Vagina (tissue), 2 donors: Measurements from ENCODE around the gene FAM131B.

Source experiments
- CTCF ChIP-seq, 3 experiments: fragments of 450-650 bp in 2 of 3; fragments of 200-600 bp in 1 of 3; sonication (generic) in 1 of 3; IDR thresholded peaks; one replicate each; pipeline ENCODE4 v1.5.1; 2017 to 2019; ENCODE audit warnings: antibody characterized with exemption in 3 of 3, mild to moderate bottlenecking in 2 of 3, moderate library complexity in 2 of 3
- POLR2A ChIP-seq, 2 donors: fragments of 450-650 bp; IDR thresholded peaks; one replicate each; pipeline ENCODE4 v1.6.1; 2017; ENCODE audit warnings: antibody characterized with exemption in 2 of 2, mild to moderate bottlenecking in 2 of 2, moderate library complexity in 2 of 2

- no peak for TF ChIP-seq POLR2A (IDR thresholded peaks at IDR 0.05)
- TF ChIP-seq CTCF (IDR thresholded peaks at IDR 0.05): no peak
Observed at GRCh38 chr7:143373255-143373794, 10.8 kb upstream of the FAM131B start.
